22Rv1 (cell line): ENCODE measurements around the gene NDUFAF4.

Experiments
- ZFX ChIP-seq: fragments of 450-650 bp; IDR thresholded peaks from 2 replicates; pipeline ENCODE4 v1.6.1; 2017; ENCODE audit warnings: antibody characterized with exemption, borderline replicate concordance
- TF ChIP-seq, protein P1 (sequence below): fragments of 450-650 bp; IDR thresholded peaks from 2 replicates; pipeline ENCODE4 v1.5.1; 2017; ENCODE audit warnings: mild to moderate bottlenecking

DNA sequence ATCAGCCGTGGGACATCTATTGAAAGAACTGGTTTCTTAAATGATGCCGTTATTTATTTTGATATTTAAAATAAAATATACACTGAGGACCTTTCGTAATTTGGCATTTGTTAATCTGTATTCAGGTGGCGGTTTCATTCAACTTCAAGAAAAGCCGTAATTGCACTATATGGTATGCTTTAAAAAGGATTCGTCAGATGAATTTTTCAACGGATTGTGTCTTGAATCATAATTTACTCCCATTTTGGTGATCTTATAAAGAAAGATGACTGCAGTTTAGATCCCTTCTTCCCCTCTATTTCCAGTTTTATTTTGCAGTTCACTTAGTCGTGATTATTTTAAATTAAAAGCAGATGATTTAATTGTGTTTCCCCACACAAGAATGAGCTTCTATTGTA lies 27.6 kb upstream of the NDUFAF4 start:
- TF ChIP-seq, protein P1, sequence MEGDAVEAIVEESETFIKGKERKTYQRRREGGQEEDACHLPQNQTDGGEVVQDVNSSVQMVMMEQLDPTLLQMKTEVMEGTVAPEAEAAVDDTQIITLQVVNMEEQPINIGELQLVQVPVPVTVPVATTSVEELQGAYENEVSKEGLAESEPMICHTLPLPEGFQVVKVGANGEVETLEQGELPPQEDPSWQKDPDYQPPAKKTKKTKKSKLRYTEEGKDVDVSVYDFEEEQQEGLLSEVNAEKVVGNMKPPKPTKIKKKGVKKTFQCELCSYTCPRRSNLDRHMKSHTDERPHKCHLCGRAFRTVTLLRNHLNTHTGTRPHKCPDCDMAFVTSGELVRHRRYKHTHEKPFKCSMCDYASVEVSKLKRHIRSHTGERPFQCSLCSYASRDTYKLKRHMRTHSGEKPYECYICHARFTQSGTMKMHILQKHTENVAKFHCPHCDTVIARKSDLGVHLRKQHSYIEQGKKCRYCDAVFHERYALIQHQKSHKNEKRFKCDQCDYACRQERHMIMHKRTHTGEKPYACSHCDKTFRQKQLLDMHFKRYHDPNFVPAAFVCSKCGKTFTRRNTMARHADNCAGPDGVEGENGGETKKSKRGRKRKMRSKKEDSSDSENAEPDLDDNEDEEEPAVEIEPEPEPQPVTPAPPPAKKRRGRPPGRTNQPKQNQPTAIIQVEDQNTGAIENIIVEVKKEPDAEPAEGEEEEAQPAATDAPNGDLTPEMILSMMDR = no peak
- no peak for TF ChIP-seq ZFX
